Skin of body (tissue), 2 donors: ENCODE measurements around the gene CCNE1. TPM values are rescaled to one million over a fixed set of nuclear protein-coding genes. Genes with fewer than 3 reads are reported as not detected.
"Not testable (repeated sequence)": the region's sequence is repeated elsewhere in the genome, so short reads cannot be mapped to it uniquely, and the experiment has no call there.

Experiments used
- DNase-seq: peaks from one replicate; lab custom pipeline; 2025; lab: John Stamatoyannopoulos, UW
- total RNA-seq: library from RNA; depleted of rRNA; stranded (reverse); fragments of >200 nt; gene quantifications from one replicate; pipeline ENCODE4 v1.2.3, GENCODE V29; 2014

The CCNE1 gene
- total RNA-seq, 1 donor from 2014 or later, result 5.8 TPM

DNA sequence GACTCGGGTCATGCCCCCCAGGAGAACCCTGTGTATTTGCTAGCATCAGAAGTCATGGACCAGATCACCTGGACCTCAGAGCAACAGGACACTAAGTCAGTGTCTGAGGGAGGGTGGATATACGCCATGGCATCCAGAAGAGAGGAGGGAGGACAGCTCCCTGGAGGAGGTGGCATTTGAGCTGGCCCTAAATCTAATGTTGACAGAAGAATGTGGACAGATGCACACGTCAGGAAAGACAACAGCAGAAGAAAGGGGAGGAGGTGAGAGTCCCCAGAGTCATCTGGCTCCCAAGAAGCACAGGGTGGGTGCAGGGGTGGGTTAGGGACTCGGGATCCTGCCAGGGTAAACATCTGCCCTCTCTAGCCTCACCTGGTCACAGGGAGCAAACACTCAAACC lies 24.5 kb upstream of the CCNE1 start:
- DNase-seq, result no peak

DNA sequence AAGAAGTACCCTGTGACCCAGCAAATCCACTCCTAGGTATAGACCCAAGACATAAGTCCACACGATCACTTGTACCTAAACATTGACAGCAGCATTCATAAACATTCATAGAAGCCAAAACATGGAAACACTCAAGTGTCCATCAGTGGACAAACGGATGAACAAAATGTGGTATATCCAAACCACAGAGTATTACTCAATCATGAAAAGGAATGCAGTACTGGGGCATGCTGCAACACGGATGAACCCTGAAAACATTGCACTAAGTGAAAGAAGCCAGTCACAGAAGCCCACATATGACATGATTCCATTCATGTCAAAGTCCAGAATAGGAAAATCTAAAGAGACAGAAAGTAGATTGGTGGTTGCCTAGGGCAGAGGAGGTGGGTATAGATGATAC lies 22.8 kb upstream of the CCNE1 start:
- no peak for DNase-seq

DNA sequence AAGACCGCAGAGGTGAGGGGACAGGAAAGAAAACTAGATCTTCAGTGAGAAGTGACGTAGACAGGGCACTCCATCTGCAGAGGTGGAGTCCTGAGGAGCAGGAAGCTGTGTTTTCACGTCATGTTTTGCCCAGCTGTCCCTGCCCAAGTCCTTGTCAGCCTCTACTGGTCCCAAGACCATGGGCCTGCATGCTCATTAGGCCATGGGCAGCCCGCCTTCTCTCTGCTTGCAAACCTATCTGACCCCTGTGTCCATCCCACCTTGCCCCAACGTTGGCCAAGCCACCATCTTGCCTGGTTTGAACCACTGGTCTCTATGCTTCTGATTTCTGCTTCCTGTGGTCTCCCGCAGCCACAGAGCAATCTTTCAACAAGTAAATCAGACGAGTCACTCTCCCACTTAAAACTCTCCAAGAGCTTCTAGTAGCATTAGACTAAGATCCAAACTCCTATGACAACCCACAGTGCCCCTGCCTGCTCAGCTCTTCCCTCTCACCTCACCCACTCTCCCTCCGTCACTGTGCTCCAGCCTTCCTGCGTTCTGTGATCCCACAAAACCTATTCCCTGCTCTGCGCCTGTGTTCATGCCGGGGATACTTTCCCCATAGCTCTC lies 18.6 kb upstream of the CCNE1 start:
- no peak for DNase-seq

DNA sequence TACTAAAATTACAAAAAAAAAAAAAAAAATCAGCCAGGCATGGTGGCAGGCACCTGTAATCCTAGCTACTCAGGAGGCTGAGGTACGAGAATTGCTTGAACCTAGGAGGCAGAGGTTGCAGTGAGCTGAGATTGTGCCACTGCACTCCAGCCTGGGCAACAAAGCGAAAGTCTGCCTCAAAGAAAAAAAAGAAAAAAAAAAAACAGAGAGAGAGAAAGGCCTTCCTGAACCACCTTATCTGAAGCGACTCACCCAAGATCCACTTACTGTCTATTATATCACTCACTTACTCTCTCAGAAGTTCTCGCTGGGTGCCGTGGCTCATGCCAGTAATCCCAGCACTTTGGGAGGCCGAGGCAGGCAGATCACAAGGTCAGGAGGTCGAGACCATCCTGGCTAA lies 17.3 kb upstream of the CCNE1 start:
- DNase-seq, result not testable (repeated sequence)

DNA sequence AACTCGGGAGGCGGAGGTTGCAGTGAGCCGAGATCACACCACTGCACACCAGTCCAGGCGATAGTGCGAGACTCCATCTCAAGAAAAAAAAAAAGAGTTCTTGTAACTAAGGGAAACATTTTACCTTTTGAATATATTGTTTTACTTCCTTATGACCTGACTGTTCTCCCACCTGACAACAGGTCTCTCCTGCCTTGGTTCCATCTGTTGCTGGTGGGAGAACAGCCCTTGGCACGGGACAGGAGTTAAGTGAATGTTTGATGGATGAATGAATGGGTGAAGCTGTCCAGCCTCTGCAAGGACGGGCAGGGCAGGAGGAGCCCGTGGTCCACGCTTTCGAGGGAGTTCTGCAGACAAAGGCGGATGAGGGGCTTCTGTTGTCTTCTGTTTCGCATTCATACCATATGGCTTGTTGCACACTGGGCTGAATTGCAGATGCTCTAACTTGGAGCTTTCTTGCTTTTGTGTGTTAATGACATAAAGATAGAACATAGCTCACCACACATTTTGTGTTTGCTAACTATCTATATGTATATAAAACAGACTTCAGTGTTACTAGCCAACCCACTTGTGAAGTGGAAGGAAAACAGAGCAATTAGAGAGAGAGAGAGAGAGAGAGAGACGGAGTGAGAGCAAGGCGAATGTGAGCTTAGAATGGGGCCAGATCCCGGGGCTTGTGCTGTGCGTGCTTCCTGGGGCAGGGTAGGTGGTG lies 16.2 kb upstream of the CCNE1 start:
- no peak for DNase-seq

DNA sequence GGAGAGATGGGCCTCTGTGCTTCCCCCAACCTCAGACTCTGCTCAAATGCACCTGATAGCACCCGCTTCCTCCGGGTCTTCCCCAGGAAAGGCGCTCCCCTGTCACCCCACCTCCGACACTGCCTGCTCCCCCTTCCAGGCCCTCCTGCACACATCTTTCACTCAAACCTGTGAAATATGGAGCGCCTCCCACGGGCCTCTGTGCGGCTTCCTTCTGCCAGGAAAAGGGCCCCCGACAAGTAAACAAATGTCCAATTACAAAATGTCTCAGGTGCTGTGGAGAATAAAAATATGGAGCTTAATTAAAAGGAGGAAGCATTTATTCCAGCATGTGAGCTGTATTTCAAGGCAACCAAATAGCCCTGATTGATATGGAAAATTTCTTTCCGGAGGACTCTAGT lies 15.6 kb upstream of the CCNE1 start:
- no peak for DNase-seq

DNA sequence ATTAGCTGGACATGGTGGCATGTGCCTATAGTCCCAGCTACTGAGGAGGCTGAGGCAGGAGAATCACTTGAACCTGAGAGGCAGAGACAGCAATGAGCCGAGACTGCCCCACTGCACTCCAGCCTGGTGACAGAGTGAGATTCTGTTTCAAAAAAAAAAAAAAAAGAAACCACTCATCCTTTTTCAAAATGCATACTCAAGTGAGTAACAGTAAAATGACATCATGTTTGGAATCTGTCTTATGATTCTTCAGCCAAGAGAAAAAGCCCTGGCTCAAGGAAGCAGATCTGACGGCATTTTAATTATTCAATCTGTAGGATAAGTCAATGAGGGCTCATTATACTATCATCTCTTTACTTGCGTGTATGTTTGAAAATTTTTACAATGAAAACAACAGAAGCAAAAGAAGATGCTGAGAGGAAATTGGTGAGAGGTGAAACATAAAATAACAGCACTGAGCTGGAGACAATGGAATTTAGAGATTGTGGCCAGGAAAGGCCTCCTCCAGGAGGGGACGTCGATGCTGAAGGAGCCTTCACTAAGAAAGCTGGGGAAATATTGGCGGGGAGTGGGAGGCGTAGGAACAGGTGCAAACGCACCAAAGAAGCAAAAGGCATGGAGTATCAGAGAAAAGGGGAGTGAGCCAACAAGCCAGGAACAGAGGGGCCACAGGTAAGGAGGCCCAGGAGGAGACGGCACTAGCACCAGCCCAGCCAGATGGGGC lies 12.9 kb upstream of the CCNE1 start:
- DNase-seq, result peak; percentile 77

DNA sequence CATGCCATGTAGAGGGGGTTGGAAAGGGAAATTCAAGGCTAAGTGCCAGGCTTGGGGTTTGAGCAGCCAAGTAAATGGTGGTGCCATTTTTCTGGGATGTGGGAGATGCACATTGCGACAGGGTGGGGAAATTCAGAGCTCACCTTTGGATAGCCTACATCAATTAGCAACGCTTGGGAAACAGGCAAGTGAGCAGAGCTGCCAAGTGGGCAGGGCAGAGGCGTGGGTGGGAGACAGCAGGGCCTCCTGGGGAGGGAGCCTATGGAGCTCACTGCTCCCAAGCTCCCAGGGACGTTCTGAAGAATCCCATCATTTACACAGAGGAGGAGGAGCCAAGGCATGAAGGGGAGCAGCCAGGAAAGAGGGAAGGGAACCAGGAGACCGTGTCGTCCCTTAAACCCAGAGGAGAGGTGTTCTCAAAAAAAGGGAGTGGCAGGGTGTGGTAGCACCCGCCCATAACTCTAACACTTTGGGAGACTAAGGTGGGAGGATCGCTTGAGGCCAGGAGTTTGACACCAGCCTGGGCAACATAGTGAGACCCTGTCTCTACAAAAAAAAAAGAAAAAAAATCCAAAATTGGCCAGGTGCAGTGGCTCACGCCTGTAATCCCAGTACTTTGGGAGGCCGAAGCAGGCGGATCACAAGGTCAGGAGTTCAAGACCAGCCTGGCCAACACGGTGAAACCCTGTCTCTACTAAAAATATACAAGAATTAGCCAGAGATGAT lies 11.5 kb upstream of the CCNE1 start:
- no peak for DNase-seq

DNA sequence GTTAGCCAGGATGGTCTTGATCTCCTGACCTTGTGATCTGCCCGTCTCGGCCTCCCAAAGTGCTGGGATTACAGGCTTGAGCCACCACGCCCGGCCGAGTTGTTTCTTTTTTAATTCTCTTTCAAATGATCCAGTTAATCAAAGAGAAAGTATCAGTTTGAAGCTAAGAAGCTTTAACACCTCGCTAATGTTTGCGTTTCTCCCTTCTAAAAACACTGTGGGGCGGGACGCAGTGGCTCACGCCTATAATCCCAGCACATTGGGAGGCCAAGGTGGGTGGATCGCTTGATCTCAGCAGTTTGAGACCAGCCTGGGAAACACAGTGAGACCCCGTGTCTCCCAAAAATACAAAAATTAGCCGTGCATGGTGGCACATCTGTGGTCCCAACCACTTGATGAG lies 7.8 kb upstream of the CCNE1 start:
- not testable (repeated sequence) for DNase-seq

DNA sequence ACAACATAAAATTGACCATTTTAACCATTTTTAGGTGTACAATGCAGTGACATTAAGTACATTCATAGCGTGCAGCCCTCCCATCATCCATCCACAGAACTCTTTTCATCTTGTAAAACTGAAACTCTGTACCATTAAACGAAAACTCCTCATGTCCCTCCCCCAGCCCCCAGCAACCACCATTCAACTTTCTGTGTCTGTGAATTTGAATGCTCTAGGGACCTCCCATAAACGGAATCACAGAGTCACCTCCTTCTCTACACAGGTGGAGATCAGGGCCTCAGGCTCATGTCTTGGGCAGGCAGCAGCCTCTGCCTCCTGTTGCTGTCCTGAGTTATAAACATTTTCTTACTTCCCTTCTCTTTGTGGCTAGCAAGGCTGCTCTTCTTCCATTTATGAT lies 7.3 kb upstream of the CCNE1 start:
- DNase-seq, result no peak

DNA sequence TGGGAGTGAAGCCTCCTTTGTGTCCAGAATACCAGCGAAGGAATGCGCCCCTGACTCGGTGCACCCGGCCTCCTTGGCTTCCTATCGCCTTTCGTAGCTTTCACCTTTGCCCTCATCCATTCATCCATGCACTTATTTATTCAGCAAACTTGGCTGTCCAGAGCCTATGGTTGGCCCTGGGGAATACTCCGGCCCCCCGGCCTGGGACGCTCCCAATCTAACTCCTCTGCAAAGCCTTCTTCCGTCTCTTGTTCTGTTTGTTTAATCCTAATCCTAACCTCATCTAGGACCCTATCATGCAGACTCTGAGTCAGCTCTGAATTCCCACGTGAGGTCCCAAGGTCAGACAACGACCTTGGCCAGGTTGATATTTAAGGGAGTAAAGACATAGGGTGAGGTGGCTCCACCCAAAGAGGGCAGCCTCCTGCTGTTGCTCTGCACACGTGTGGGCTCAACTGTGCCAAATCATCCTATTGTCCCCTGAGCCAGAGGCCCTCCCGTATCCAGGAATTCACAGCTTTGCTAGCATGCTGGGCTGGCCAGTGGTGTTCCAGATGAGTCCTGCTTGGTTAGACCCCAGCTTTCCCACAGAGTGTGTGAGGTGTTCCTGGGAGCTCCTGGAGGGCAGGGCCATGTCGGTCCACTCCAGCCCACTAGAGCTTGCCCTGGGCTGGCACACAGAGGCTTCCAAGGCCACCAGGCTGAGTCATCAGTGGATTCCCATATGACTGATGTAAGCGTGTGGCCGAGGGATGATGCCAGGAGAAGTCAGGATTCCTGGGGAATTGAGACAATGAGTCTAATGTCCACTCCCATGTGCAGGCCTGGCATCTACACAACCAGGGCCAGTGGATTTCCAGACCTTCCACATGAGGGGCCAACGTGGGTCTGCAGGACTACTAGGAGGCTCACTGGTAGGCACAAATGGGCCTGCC lies 6.5 kb upstream of the CCNE1 start:
- no peak for DNase-seq

DNA sequence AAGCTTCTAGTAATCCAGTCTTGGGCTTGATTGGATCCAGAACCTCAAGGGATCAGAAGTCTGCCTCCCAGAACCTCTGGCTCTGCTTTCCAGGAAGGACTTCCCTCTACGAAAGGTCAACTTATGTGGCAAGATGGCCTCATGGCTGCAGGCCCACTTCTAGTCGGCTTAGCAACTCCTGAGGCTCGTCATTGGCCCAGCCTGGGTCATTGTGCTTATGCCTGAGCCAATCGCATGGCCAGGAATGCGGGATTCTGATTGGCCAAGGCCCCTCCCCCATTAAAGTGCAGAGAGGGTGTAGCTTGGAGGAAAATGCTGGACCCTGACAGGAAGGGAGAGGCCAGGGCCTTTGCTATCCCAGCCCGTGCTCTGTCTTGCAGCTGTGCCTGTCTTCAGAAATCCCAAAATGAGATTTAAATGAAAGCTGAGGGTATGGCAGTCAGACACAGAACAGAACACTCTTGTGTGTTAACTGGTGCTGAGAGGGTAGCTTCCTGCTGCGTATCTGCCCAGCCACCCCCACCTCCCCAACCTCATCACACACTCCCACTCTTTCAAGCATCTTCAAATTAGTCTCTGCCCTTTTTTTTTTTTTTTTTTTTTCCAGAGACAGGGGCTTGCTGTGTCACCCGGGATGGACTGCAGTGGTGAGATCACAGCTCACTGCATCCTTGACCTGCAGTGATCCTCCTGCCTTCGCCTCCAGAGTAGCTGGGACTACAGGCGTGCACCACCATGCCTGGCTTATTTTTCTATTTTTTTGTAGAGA lies 5.5 kb upstream of the CCNE1 start:
- peak; percentile 88 for DNase-seq

DNA sequence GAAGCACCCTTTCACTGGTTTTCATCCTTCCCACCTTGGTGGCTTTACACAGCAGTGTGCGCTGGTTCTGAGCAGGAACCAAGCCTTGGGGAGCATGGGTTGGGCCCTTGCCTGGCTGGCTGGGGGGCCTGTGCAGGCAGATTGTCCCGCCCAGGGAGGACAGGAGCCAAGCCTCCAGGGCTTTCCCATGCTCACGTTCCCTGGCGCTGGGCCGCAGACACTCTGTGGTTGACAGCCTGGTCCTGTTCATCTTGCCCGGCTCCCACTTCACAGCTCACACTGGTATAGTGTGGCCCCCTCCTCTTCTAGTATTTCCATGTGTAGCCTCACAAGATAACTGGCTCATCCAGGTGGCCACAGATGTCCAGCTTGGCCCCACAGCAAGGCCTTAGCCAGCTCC lies 4.6 kb upstream of the CCNE1 start:
- no peak for DNase-seq

DNA sequence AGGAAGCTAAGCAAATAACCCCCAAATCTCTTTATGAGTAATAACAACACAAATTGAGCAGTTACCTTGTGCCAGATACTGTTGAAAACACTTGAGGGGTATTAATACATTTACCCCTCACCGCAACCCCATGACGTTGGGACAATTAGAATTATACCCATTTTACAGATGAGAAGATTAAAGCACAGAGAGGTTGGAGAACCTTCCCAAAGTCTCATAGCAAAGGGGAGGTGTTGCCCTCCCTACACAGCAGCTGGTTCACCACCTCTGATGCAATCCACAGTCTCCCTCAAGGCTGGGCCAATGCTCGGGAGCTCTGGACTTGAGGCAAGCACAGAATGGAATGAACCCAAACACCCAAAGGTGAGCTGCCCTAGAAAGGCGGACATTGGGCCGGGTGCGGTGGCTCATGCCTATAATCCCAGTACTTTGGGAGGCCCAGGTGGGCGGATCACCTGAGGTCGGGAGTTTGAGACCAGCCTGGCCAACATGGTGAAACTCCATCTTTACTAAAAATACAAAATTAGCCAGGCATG lies 3.9 kb upstream of the CCNE1 start:
- no peak for DNase-seq

DNA sequence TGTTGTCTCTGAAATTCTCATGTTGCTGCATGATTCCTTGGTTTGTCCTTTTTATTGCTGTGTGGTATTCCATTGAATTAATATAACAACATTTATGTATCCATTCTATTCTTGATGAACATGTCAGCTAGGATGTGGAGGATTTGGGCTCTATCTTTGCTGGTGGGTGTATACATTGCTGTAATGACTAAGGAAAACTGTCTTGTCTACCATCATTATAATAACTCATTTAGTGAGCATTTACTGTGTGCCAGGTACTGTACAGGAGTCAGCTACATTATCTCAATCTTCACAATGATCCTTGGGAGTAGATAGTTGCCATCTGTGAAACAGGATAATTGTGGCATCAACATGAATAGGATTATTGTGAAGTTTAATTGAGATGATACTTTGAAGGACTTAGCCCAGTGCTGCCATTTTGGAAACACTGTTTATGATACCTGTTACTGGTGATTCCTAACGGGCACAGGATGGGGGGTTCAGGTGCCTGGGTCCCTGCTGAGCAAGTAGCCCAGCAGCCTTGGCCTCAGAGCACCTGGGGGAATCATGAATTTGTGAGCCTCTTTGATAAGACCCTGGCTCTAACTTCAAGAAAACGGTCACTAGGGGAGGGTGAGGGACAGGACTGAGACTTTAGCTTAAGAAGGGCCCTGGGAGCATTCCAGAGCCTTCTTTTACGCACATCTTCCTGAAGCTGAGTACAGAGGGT lies 1.8 kb upstream of the CCNE1 start:
- no peak for DNase-seq

DNA sequence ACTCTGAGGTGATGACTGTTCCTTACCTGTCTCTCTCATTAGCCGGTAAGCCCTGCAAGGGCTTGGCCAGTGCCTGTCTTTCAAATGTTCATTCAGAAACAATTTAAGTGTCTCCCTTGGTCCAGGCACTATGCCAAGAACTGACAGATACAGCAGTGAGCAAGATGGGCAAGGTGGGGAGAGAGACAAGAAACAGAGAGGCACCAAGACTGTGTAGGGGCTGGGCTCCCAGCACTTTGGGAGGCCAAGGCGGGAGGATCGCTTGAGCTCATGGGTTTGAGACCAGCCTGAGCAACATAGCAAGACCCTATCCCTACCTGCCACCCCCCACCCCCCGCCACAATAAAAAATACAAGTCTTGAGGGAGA lies 1.3 kb upstream of the CCNE1 start:
- no peak for DNase-seq

DNA sequence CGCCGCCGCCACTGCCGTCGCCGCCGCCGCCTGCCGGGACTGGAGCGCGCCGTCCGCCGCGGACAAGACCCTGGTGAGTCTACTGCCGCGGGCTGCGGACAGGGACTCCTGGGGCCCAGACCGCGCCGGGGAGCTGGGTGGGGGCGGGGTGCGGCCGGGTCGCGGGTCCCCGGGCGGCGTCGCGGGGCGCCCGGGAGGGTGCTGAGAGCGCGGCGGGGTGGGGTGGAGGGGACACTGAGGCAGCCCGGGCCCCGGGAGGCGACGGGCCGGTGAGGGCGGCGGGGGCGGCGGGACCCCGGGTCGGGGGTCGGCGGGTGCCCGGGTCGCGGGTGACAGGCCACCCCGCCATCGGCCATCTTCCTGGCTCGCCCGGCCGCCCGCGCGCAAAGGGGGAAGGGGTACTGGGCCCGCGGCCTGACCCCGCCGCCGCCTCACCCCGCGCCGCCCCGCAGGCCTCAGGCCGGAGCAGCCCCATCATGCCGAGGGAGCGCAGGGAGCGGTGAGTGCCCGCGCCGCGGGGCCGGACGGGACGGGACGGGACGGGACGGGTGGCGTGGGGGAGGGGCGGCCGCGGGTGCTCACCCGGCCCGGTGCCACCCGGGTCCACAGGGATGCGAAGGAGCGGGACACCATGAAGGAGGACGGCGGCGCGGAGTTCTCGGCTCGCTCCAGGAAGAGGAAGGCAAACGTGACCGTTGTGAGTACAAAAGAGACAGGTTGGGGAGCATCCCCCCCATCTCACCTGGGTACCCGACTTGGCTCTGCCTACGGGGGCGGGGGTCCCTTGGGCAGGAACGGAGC lies 489 bp downstream of the CCNE1 start:
- DNase-seq, result no peak

DNA sequence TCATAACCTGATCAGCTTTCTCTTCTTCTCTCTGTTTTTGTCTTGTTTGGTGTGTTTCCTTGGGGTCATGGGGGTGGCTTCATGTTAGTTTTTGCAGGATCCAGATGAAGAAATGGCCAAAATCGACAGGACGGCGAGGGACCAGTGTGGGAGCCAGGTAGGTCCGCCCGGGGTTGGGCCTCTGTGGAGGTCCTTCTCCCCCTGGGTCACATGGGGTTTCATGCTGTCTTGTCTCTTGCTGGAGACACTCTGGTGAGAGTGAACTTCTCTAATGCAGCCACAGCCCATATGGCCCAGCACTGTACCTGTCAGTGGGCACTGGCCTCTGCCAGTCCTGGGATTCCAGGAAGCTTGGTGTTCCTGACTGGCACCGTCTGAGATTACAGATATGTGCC lies 1.1 kb downstream of the CCNE1 start:
- no peak for DNase-seq

DNA sequence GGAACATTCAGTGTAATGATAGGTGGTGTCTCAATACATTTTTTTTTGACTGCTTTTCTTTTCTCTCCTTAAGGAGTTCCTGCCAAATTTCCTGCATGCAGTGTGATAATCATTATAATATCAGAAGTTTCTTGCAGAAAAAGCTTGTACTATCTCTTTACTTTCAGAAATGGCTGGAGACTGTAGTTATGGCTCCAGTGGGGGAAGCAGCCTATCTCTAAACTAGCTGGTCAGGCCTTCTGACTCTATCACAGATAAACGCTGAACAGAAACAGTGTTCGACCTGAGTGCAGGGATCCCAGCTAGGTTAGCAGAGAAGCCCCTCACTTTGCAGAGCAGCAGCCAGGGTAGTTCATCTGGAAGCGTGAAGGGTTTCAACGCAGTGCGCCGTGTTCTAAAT lies 1.9 kb downstream of the CCNE1 start:
- DNase-seq, result no peak
